Endothelial cell (in vitro differentiated cells): ENCODE results near the gene CFP. TPM values are rescaled to one million over a fixed set of nuclear protein-coding genes. Genes with fewer than 3 reads are reported as not detected.

Experiments
- DNase-seq: peaks from one replicate; pipeline ENCODE4 v3.0.0; 2021; ENCODE audit warnings: low spot score
- H3K27ac Mint-ChIP-seq: one replicate; pipeline ENCODE4 v1.8.0; 2021; ENCODE audit warnings: mixed read lengths, inconsistent platforms; ENCODE audit not compliant: unreplicated experiment
- H3K27me3 Mint-ChIP-seq: one replicate; pipeline ENCODE4 v1.8.0; 2021; ENCODE audit warnings: mild to moderate bottlenecking, moderate library complexity, mixed read lengths, inconsistent platforms; ENCODE audit not compliant: unreplicated experiment
- H3K36me3 Mint-ChIP-seq: one replicate; pipeline ENCODE4 v1.8.0; 2021; ENCODE audit warnings: mild to moderate bottlenecking, low read depth, mixed read lengths, inconsistent platforms; ENCODE audit not compliant: unreplicated experiment
- H3K4me1 Mint-ChIP-seq: one replicate; pipeline ENCODE4 v1.8.0; 2021; ENCODE audit warnings: mild to moderate bottlenecking, mixed read lengths, inconsistent platforms; ENCODE audit not compliant: unreplicated experiment
- H3K4me3 Mint-ChIP-seq: one replicate; pipeline ENCODE4 v1.8.0; 2021; ENCODE audit warnings: mild to moderate bottlenecking, mixed read lengths, inconsistent platforms; ENCODE audit not compliant: unreplicated experiment
- H3K9me3 Mint-ChIP-seq: one replicate; pipeline ENCODE4 v1.8.0; 2021; ENCODE audit warnings: mixed read lengths, inconsistent platforms; ENCODE audit not compliant: unreplicated experiment
- CTCF ChIP-seq: fragments of 200-600 bp; sonication (generic); IDR thresholded peaks from one replicate; pipeline ENCODE4 v1.5.0; 2021; ENCODE audit warnings: antibody characterized with exemption; ENCODE audit not compliant: unreplicated experiment
- total RNA-seq: library from RNA; stranded (reverse); fragmentation: NEBNext Ultra II Directional; extraction: Animal tissue kit (Norgen Biotek cat#: 25700); gene quantifications from one replicate; pipeline ENCODE4 v1.2.1, GENCODE V29; 2021; ENCODE audit not compliant: unreplicated experiment

Gene CFP
- total RNA-seq, 1 donor from 2014 or later = 27.5 TPM

GRCh38 chrX:47638816-47639215 lies 9.1 kb upstream of the CFP start:
- Mint-ChIP-seq H3K36me3 (peaks cover 29% of the 10 kb centered on the region), H3K4me1 (no peaks in the 10 kb centered on the region)

GRCh38 chrX:47637546-47638195 lies 7.9 kb upstream of the CFP start:
- Mint-ChIP-seq H3K4me3 (no peak overlapping the region), H3K27ac (no peak overlapping the region), H3K9me3 (no peaks in the 10 kb centered on the region), H3K4me1 (no peaks in the 10 kb centered on the region), H3K27me3 (no peaks in the 10 kb centered on the region), H3K36me3 (peaks cover 29% of the 10 kb centered on the region)
- TF ChIP-seq CTCF = no peak
- DNase-seq = no peak

More at GRCh38 chrX:47638816-47639215, 9.1 kb upstream of the CFP start:
- Mint-ChIP-seq H3K27ac (no peak overlapping the region), H3K4me3 (no peak overlapping the region), H3K27me3 (no peaks in the 10 kb centered on the region), H3K9me3 (no peaks in the 10 kb centered on the region)
- DNase-seq = no peak
- TF ChIP-seq CTCF = no peak

- Mint-ChIP-seq H3K4me3 (no peak overlapping the region), H3K9me3 (no peaks in the 10 kb centered on the region), H3K36me3 (peaks cover 15% of the 10 kb centered on the region), H3K4me1 (peaks cover 2% of the 10 kb centered on the region), H3K27me3 (no peaks in the 10 kb centered on the region), H3K27ac (no peak overlapping the region)
- no peak for DNase-seq
- TF ChIP-seq CTCF = no peak
Measured at GRCh38 chrX:47634871-47635575, 5.3 kb upstream of the CFP start.

GRCh38 chrX:47633689-47634590 lies 4.2 kb upstream of the CFP start:
- Mint-ChIP-seq H3K36me3 (peaks cover 7% of the 10 kb centered on the region), H3K4me3 (no peak overlapping the region), H3K9me3 (no peaks in the 10 kb centered on the region), H3K27ac (no peak overlapping the region), H3K27me3 (no peaks in the 10 kb centered on the region), H3K4me1 (peaks cover 7% of the 10 kb centered on the region)
- DNase-seq = no peak
- no peak for TF ChIP-seq CTCF
